H1 (cell line): ENCODE data around the gene HSPA4. TPM values are rescaled to one million over a fixed set of nuclear protein-coding genes. Genes with fewer than 3 reads are reported as not detected.

ENCODE experiments used
- NANOG ChIP-seq: IDR thresholded peaks from 2 replicates; pipeline ENCODE4 v1.6.1; 2011; ENCODE audit warnings: low read length, low read depth, mild to moderate bottlenecking, inconsistent platforms; ENCODE audit not compliant: insufficient read depth, poor library complexity, severe bottlenecking
- TAF1 ChIP-seq: IDR thresholded peaks from 2 replicates; pipeline ENCODE4 v1.6.1; 2011; ENCODE audit warnings: mild to moderate bottlenecking, low read depth, low read length
- TAF7 ChIP-seq: optimal IDR thresholded peaks from 2 replicates; pipeline ENCODE3; 2011; ENCODE audit warnings: low read depth, mild to moderate bottlenecking, inconsistent platforms, low read length, moderate library complexity, borderline replicate concordance
- ZNF274 ChIP-seq: IDR thresholded peaks from 2 replicates; pipeline ENCODE4 v1.7.0; 2012; ENCODE audit warnings: low read length, borderline replicate concordance; ENCODE audit errors: extremely low read depth
- polyA plus RNA-seq, 7 experiments: library from polyadenylated mRNA; depleted of rRNA in 3 of 7; stranded (reverse) in 5 of 7; unstranded in 2 of 7; fragments of >200 nt in 5 of 7; fragments of 200-250 nt in 2 of 7; gene quantifications; 1 replicate in 5 of 7; 2 replicates in 1 of 7; 4 replicates in 1 of 7; pipeline versions ENCODE4 v1.2.1 to v1.2.3, GENCODE V29; 2011 to 2013; ENCODE audit warnings: missing spikeins in 2 of 7, mixed read lengths in 2 of 7
- total RNA-seq: library from RNA; stranded (reverse); fragmentation: NEBNext Ultra II Directional; extraction: Animal tissue kit (Norgen Biotek cat#: 25700); gene quantifications from 2 replicates; pipeline ENCODE4 v1.2.1, GENCODE V29; 2021

Gene HSPA4
- total and polyA plus RNA-seq, 2 of the 8 experiments (the other 6 are each of a cell fraction or from before 2014, with no cell fraction given): 28.9 to 445 TPM

- no peak for TF ChIP-seq ZNF274
- peak; percentile 15 for TF ChIP-seq TAF7
- peak; percentile 61; the same call in 1 of the 2 replicates for TF ChIP-seq TAF1
- TF ChIP-seq NANOG: no peak
Observed at GRCh38 chr5:133050521-133050920, 1.3 kb upstream of the HSPA4 start (continued).
